Neural cell (in vitro differentiated cells): Measurements from ENCODE around the gene ATP1B2. TPM values are rescaled to one million over a fixed set of nuclear protein-coding genes. Genes with fewer than 3 reads are reported as not detected.

Source experiments
- H2AFZ ChIP-seq: fragments of 200-600, 300-800 bp; sonication (generic), shearing (Covaris generic); 2 replicates; pipeline ENCODE4 v1.6.0; 2014; ENCODE audit warnings: low read depth, mild to moderate bottlenecking, antibody characterized with exemption, low read length, moderate library complexity
- H3F3A ChIP-seq: fragments of 200-600 bp; shearing (Covaris generic); 2 replicates; pipeline ENCODE4 v1.6.1; 2016; ENCODE audit warnings: mild to moderate bottlenecking, moderate library complexity, mixed read lengths, antibody characterized with exemption, low read length; ENCODE audit not compliant: insufficient read depth, poor library complexity, severe bottlenecking
- H3K27ac ChIP-seq: fragments of 200-600, 300-800 bp; sonication (generic), shearing (Covaris generic); 2 replicates; pipeline ENCODE4 v1.5.1; 2014; ENCODE audit warnings: mild to moderate bottlenecking, low read length, moderate library complexity
- H3K27me3 ChIP-seq: fragments of 300-800, 200-600 bp; sonication (generic), shearing (Covaris generic); 2 replicates; pipeline ENCODE4 v1.6.0; 2014; ENCODE audit warnings: mild to moderate bottlenecking, low read depth, low read length, moderate library complexity; ENCODE audit not compliant: insufficient read depth
- H3K36me3 ChIP-seq: fragments of 300-800, 200-600 bp; sonication (generic), shearing (Covaris generic); 2 replicates; pipeline ENCODE4 v1.5.1; 2014; ENCODE audit warnings: mild to moderate bottlenecking, antibody characterized with exemption, low read length, moderate library complexity; ENCODE audit not compliant: insufficient read depth
- H3K4me2 ChIP-seq: fragments of 300-800, 200-600 bp; sonication (generic), shearing (Covaris generic); 2 replicates; pipeline ENCODE4 v1.6.0; 2014; ENCODE audit warnings: mild to moderate bottlenecking, low read length
- H3K4me3 ChIP-seq: fragments of 300-800, 200-600 bp; sonication (generic), shearing (Covaris generic); 2 replicates; pipeline ENCODE4 v1.5.1; 2014; ENCODE audit warnings: mild to moderate bottlenecking, low read length, moderate library complexity
- H3K79me2 ChIP-seq: fragments of 200-600 bp; shearing (Covaris generic); replicated peaks from 2 replicates; pipeline ENCODE4 v1.6.0; 2014; ENCODE audit warnings: mild to moderate bottlenecking, low read length, moderate library complexity; ENCODE audit not compliant: insufficient read depth
- H3K9ac ChIP-seq: fragments of 300-800, 200-600 bp; sonication (generic), shearing (Covaris generic); 2 replicates; pipeline ENCODE4 v1.6.1; 2016; ENCODE audit warnings: mild to moderate bottlenecking, low read length, mixed read lengths
- H3K9me2 ChIP-seq: fragments of 200-600 bp; shearing (Covaris generic); 2 replicates; pipeline ENCODE4 v1.6.1; 2016; ENCODE audit warnings: mild to moderate bottlenecking, low read length, mixed read lengths; ENCODE audit not compliant: insufficient read depth
- H3K9me3 ChIP-seq: fragments of 200-600, 300-800 bp; sonication (generic), shearing (Covaris generic); 2 replicates; pipeline ENCODE4 v1.6.1; 2016; ENCODE audit warnings: mild to moderate bottlenecking, mixed run types, low read length, moderate library complexity, mixed read lengths
- H4K20me1 ChIP-seq: fragments of 200-600 bp; shearing (Covaris generic); 2 replicates; pipeline ENCODE4 v1.6.1; 2016; ENCODE audit warnings: mild to moderate bottlenecking, mixed run types; ENCODE audit not compliant: insufficient read depth
- EP300 ChIP-seq: fragments of 450-650 bp; conservative IDR thresholded peaks from 2 replicates; pipeline ENCODE4 v1.6.1; 2014; ENCODE audit warnings: antibody characterized with exemption, mild to moderate bottlenecking, moderate library complexity; ENCODE audit not compliant: poor library complexity, severe bottlenecking
- EZH2 ChIP-seq: fragments of 200-600, 300-800 bp; shearing (Covaris generic), sonication (generic); IDR thresholded peaks from 2 replicates; pipeline ENCODE4 v1.6.1; 2014; ENCODE audit warnings: antibody characterized with exemption, low read length, borderline replicate concordance, mild to moderate bottlenecking; ENCODE audit not compliant: insufficient read depth, poor library complexity, severe bottlenecking
- MXI1 ChIP-seq: fragments of 450-650 bp; conservative IDR thresholded peaks from 2 replicates; pipeline ENCODE4 v1.6.1; 2014; ENCODE audit warnings: antibody characterized with exemption, mild to moderate bottlenecking; ENCODE audit not compliant: poor library complexity, severe bottlenecking
- POLR2AphosphoS5 ChIP-seq: IDR thresholded peaks from 2 replicates; pipeline ENCODE4 v1.6.1; 2012
- RAD21 ChIP-seq: fragments of 450-650 bp; conservative IDR thresholded peaks from 2 replicates; pipeline ENCODE4 v1.6.1; 2014; ENCODE audit warnings: antibody characterized with exemption, mild to moderate bottlenecking, moderate library complexity
- SMC3 ChIP-seq: fragments of 450-650 bp; conservative IDR thresholded peaks from 2 replicates; pipeline ENCODE4 v1.6.1; 2014; ENCODE audit warnings: antibody characterized with exemption, mild to moderate bottlenecking, moderate library complexity; ENCODE audit not compliant: poor library complexity
- TAF1 ChIP-seq: IDR thresholded peaks from 2 replicates; pipeline ENCODE4 v1.6.1; 2012; ENCODE audit warnings: low read depth
- polyA plus RNA-seq: library from polyadenylated mRNA; depleted of rRNA; stranded (reverse); fragments of >200 nt; gene quantifications from 2 replicates; pipeline ENCODE4 v1.2.3, GENCODE V29; 2014
- TF ChIP-seq, protein P1 (sequence below): fragments of 450-650 bp; IDR thresholded peaks from 2 replicates; pipeline ENCODE4 v1.5.1; 2014; ENCODE audit warnings: antibody characterized with exemption, mild to moderate bottlenecking, moderate library complexity; ENCODE audit not compliant: poor library complexity, severe bottlenecking
- TF ChIP-seq, protein P2 (sequence below): IDR thresholded peaks from 2 replicates; pipeline ENCODE4 v1.6.1; 2012; ENCODE audit warnings: borderline replicate concordance

Gene ATP1B2
- polyA plus RNA-seq, 1 donor from 2014 or later = 4.2 TPM

DNA sequence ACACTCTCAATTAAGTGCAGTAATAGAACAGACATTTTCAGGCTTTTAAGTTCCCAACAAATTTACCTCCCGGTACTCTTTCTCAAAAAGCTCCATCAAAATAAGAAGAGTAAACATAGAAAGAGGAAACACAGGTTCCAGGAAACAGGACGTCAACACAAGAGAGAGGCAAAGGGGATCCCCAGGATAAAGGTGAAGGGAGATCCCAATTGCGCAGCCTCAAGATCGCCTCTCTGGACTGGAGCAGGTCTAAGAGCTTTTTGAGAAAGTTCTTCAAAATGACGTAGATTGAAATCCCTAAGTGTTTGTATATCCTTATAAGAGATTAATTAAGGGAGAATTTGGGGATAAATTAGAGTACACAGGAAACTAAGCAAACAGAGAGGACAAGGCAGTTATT lies 32.1 kb upstream of the ATP1B2 start:
- Histone ChIP-seq H3K9me3 (no peaks in the 10 kb centered on the region), H3K4me2 (no peak overlapping the region), H3K79me2 (peaks cover 8% of the 10 kb centered on the region), H3K36me3 (no peaks in the 10 kb centered on the region), H3K4me3 (no peak overlapping the region), H2AFZ (no peak overlapping the region), H3K9me2 (no peaks in the 10 kb centered on the region), H4K20me1 (no peaks in the 10 kb centered on the region), H3K27me3 (no peaks in the 10 kb centered on the region), H3F3A (no peaks in the 10 kb centered on the region), H3K9ac (no peak overlapping the region), H3K27ac (no peak overlapping the region)
- TF ChIP-seq MXI1 = no peak
- no peak for TF ChIP-seq EZH2
- TF ChIP-seq, protein P1, sequence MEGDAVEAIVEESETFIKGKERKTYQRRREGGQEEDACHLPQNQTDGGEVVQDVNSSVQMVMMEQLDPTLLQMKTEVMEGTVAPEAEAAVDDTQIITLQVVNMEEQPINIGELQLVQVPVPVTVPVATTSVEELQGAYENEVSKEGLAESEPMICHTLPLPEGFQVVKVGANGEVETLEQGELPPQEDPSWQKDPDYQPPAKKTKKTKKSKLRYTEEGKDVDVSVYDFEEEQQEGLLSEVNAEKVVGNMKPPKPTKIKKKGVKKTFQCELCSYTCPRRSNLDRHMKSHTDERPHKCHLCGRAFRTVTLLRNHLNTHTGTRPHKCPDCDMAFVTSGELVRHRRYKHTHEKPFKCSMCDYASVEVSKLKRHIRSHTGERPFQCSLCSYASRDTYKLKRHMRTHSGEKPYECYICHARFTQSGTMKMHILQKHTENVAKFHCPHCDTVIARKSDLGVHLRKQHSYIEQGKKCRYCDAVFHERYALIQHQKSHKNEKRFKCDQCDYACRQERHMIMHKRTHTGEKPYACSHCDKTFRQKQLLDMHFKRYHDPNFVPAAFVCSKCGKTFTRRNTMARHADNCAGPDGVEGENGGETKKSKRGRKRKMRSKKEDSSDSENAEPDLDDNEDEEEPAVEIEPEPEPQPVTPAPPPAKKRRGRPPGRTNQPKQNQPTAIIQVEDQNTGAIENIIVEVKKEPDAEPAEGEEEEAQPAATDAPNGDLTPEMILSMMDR = no peak
- no peak for TF ChIP-seq SMC3

DNA sequence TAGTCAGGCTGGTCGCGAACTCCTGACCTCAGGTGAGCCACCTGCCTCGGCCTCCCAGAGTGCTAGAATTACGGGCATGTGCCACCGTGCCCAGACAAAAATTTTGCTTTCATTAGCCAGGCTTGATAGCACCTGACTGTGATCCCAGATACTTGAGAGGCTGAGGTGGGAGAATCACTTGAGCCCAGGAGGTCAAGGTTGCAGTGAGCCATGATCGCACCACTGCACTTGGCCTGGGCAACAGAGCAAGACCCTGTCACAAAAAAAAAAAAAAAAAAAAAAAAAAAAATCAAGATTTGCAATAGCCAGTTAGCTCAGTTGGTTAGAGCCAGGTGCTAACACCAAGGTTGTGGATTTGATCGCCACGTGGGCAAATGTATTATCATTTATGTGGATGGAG lies 29.9 kb upstream of the ATP1B2 start:
- no peak overlapping the region for H3K9ac ChIP-seq
- TF ChIP-seq POLR2AphosphoS5 = no peak
- TF ChIP-seq, protein P2, sequence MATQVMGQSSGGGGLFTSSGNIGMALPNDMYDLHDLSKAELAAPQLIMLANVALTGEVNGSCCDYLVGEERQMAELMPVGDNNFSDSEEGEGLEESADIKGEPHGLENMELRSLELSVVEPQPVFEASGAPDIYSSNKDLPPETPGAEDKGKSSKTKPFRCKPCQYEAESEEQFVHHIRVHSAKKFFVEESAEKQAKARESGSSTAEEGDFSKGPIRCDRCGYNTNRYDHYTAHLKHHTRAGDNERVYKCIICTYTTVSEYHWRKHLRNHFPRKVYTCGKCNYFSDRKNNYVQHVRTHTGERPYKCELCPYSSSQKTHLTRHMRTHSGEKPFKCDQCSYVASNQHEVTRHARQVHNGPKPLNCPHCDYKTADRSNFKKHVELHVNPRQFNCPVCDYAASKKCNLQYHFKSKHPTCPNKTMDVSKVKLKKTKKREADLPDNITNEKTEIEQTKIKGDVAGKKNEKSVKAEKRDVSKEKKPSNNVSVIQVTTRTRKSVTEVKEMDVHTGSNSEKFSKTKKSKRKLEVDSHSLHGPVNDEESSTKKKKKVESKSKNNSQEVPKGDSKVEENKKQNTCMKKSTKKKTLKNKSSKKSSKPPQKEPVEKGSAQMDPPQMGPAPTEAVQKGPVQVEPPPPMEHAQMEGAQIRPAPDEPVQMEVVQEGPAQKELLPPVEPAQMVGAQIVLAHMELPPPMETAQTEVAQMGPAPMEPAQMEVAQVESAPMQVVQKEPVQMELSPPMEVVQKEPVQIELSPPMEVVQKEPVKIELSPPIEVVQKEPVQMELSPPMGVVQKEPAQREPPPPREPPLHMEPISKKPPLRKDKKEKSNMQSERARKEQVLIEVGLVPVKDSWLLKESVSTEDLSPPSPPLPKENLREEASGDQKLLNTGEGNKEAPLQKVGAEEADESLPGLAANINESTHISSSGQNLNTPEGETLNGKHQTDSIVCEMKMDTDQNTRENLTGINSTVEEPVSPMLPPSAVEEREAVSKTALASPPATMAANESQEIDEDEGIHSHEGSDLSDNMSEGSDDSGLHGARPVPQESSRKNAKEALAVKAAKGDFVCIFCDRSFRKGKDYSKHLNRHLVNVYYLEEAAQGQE = no peak
- TF ChIP-seq, protein P1 = no peak
- TF ChIP-seq EZH2 = no peak
- no peak for TF ChIP-seq SMC3
- TF ChIP-seq MXI1 = no peak
- no peak for TF ChIP-seq TAF1
- TF ChIP-seq EP300 = no peak
- no peak for TF ChIP-seq RAD21
- no peaks in the 10 kb centered on the region for H4K20me1 ChIP-seq

More for the DNA sequence above, 29.9 kb upstream of the ATP1B2 start:
- no peaks in the 10 kb centered on the region for H3K9me3 ChIP-seq
- H2AFZ ChIP-seq = no peak overlapping the region
- H3K79me2 ChIP-seq = no peaks in the 10 kb centered on the region
- no peak overlapping the region for H3K27ac ChIP-seq
- H3K9me2 ChIP-seq = no peaks in the 10 kb centered on the region
- H3K36me3 ChIP-seq = no peaks in the 10 kb centered on the region
- no peaks in the 10 kb centered on the region for H3K27me3 ChIP-seq
- no peak overlapping the region for H3K4me3 ChIP-seq
- H3F3A ChIP-seq = no peaks in the 10 kb centered on the region
- no peak overlapping the region for H3K4me2 ChIP-seq
